HepG2 (cell line): Measurements from ENCODE around the gene BTBD7. TPM values are rescaled to one million over a fixed set of nuclear protein-coding genes. Genes with fewer than 3 reads are reported as not detected.

Experiments
- ATAC-seq: fragments of 200-7000 bp; cut with Tn5 transposase; 3 replicates; pipeline ENCODE4 v1.9.1; 2020; ENCODE audit warnings: mild to moderate bottlenecking, moderate library complexity
- BruUV-seq: library from RNA; stranded (reverse); fragments of 400-500 nt; replicated peaks from 2 replicates; lab custom pipeline; 2021; lab: Mats Ljungman, UMichigan
- CTCF ChIA-PET: fragments of 300-600 bp; formaldehyde crosslinking; extraction: SDS; loops from one replicate; lab custom pipeline; 2021; ENCODE audit warnings: low total read pairs, inconsistent platforms, low intra/inter-chr PET ratio; lab: Yijun Ruan, JAX
- POLR2A ChIA-PET: fragments of 350-600 bp; sonication (Branson Sonifier 250); formaldehyde crosslinking; loops from one replicate; lab custom pipeline; 2020; ENCODE audit warnings: antibody characterized with exemption, inconsistent platforms; lab: Yijun Ruan, JAX
- DNase-seq: peaks from one replicate; pipeline ENCODE4 v3.0.0-alpha.2; 2015; ENCODE audit warnings: low spot score
- FAIRE-seq: peaks from 3 replicates; lab custom pipeline; 2011; peaks lifted over from hg19 to GRCh38; lab: Jason Lieb, UNC
- H2AFZ ChIP-seq: one replicate; pipeline ENCODE4 v1.6.1; 2011; ENCODE audit warnings: low read length, inconsistent platforms
- H3K27ac ChIP-seq: fragments of 300-600 bp; 3 replicates; pipeline ENCODE4 v1.8.0; 2011; ENCODE audit warnings: mixed run types, mild to moderate bottlenecking, mixed read lengths, low read length, inconsistent platforms; ENCODE audit not compliant: insufficient read depth; ENCODE audit errors: extremely low read length
- H3K27me3 ChIP-seq, 2 experiments: fragments of 200-600 bp in 1 of 2; 2 replicates in 1 of 2; 3 replicates in 1 of 2; pipeline versions ENCODE4 v1.6.0 to v1.8.0; 2011; ENCODE audit warnings: low read length in 2 of 2, mild to moderate bottlenecking in 2 of 2, moderate library complexity in 2 of 2, inconsistent platforms in 1 of 2; ENCODE audit not compliant: insufficient read depth in 2 of 2, control insufficient read depth in 1 of 2
- H3K36me3 ChIP-seq, 2 experiments: fragments of 200-600 bp in 1 of 2; replicated peaks in 1 of 2; 2 replicates in 1 of 2; 3 replicates in 1 of 2; pipeline versions ENCODE4 v1.5.1 to v1.8.0; 2011; ENCODE audit warnings: low read length in 2 of 2, inconsistent platforms in 1 of 2; ENCODE audit not compliant: insufficient read depth in 2 of 2, control insufficient read depth in 1 of 2
- H3K4me1 ChIP-seq: 2 replicates; pipeline ENCODE4 v1.5.1; 2012; ENCODE audit warnings: low read length, inconsistent platforms; ENCODE audit not compliant: insufficient read depth
- H3K4me2 ChIP-seq: 2 replicates; pipeline ENCODE4 v1.6.0; 2011; ENCODE audit warnings: low read depth, low read length, inconsistent platforms
- H3K4me3 ChIP-seq, 3 experiments: fragments of 200-600 bp in 1 of 3; sonication (generic), shearing (Covaris generic) in 1 of 3; replicated peaks in 1 of 3; 2 replicates each; pipeline ENCODE4 v1.5.1; 2011 to 2016; ENCODE audit warnings: low read length in 3 of 3, inconsistent platforms in 2 of 3, low read depth in 2 of 3, mild to moderate bottlenecking in 2 of 3, control low read depth in 1 of 3, mixed read lengths in 1 of 3; ENCODE audit not compliant: insufficient read depth in 1 of 3
- H3K79me2 ChIP-seq: one replicate; pipeline ENCODE4 v1.6.1; 2011; ENCODE audit warnings: low read length, inconsistent platforms; ENCODE audit not compliant: insufficient read depth
- H3K9ac ChIP-seq: 2 replicates; pipeline ENCODE4 v1.6.0; 2011; ENCODE audit warnings: mild to moderate bottlenecking, low read depth, low read length, inconsistent platforms; ENCODE audit not compliant: insufficient read depth
- H3K9me3 ChIP-seq: 2 replicates; pipeline ENCODE4 v1.5.1; 2012; ENCODE audit warnings: mild to moderate bottlenecking, low read length
- H4K20me1 ChIP-seq: 2 replicates; pipeline ENCODE4 v1.6.0; 2011; ENCODE audit warnings: inconsistent platforms, mild to moderate bottlenecking, low read length, moderate library complexity; ENCODE audit not compliant: insufficient read depth
- HBP1 ChIP-seq: IDR thresholded peaks from 2 replicates; pipeline ENCODE4 v1.6.1; 2016; ENCODE audit warnings: low read depth, control low read depth
- MBNL3 ChIP-seq: fragments of 250-450 bp; sonication (Bioruptor Pico); conservative IDR thresholded peaks from 2 replicates; pipeline ENCODE4 v1.8.0; 2022; ENCODE audit warnings: mild to moderate bottlenecking, inconsistent platforms
- NR2F1 ChIP-seq, 2 experiments: fragments of 450-650 bp in 1 of 2; formaldehyde crosslinking in 1 of 2; IDR thresholded peaks; 2 replicates each; pipeline versions ENCODE4 v1.5.0 to v1.6.1; 2016 to 2020; ENCODE audit warnings: mild to moderate bottlenecking in 1 of 2, missing compliant biosample characterization in 1 of 2, missing genetic modification reagents in 1 of 2, moderate library complexity in 1 of 2
- TCF12 ChIP-seq, 2 experiments: fragments of 450-650 bp in 1 of 2; sonication (generic) in 1 of 2; formaldehyde crosslinking in 1 of 2; IDR thresholded peaks; 2 replicates each; pipeline versions ENCODE4 v1.6.1 to v1.8.0; 2017 to 2022; ENCODE audit warnings: antibody characterized with exemption in 1 of 2, mild to moderate bottlenecking in 1 of 2, missing genetic modification reagents in 1 of 2, moderate library complexity in 1 of 2
- ZBTB7A ChIP-seq: sonication (generic); formaldehyde crosslinking; IDR thresholded peaks from 2 replicates; pipeline ENCODE4 v1.8.0; 2022; ENCODE audit warnings: mild to moderate bottlenecking, missing genetic modification reagents
- ZNF20 ChIP-seq: sonication (generic); formaldehyde crosslinking; IDR thresholded peaks from 2 replicates; pipeline ENCODE4 v1.4.0; 2020; ENCODE audit warnings: mild to moderate bottlenecking, moderate library complexity, missing genetic modification reagents
- ZNF431 ChIP-seq: sonication (generic); formaldehyde crosslinking; IDR thresholded peaks from 2 replicates; pipeline ENCODE4 v1.9.0; 2022; ENCODE audit warnings: missing genetic modification reagents, low read depth, mild to moderate bottlenecking, borderline replicate concordance
- ZNF432 ChIP-seq: sonication (generic); formaldehyde crosslinking; IDR thresholded peaks from 2 replicates; pipeline ENCODE4 v1.5.0; 2020; ENCODE audit warnings: missing genetic modification reagents, mild to moderate bottlenecking, borderline replicate concordance
- in situ Hi-C: cut with HindIII; loops from 2 replicates; pipeline ENCODE4 v1.10.0; 2017; ENCODE audit warnings: low pct_unique_long_range_greater_than_20kb; ENCODE audit not compliant: extremely low pct_ligation_motif_present
- intact Hi-C: fragments of 100-400 bp; cut with micrococcal nuclease; formaldehyde crosslinking; loops from one replicate; pipeline ENCODE4 v1.10.0; 2022; ENCODE audit not compliant: unreplicated experiment
- polyA plus RNA-seq, 8 experiments: library from polyadenylated mRNA; depleted of rRNA in 3 of 8; stranded (reverse) in 7 of 8; unstranded in 1 of 8; fragments of >200 nt; fragmentation: Illumina TruSeq in 4 of 8; extraction: Trizol in 4 of 8; gene quantifications; 2 replicates each; pipeline versions ENCODE4 v1.2.1 to v1.2.3, GENCODE V29; 2011 to 2016; ENCODE audit warnings: low read depth in 4 of 8, missing spikeins in 1 of 8, mixed read lengths in 1 of 8; ENCODE audit not compliant: insufficient read depth in 1 of 8
- total RNA-seq, 5 experiments: library from RNA; depleted of rRNA; stranded (reverse); fragments of >200 nt; fragmentation: Illumina TruSeq; extraction: Trizol; gene quantifications; 2 replicates each; pipeline ENCODE4 v1.2.3, GENCODE V29; 2016; ENCODE audit warnings: low read depth in 1 of 5
- TF ChIP-seq, protein P1 (sequence below): IDR thresholded peaks from 2 replicates; pipeline ENCODE4 v1.6.1; 2018; ENCODE audit warnings: missing genetic modification reagents
- TF ChIP-seq, protein P2 (sequence below): sonication (generic); formaldehyde crosslinking; IDR thresholded peaks from 2 replicates; pipeline ENCODE4 v1.8.0; 2022; ENCODE audit warnings: low read depth, missing genetic modification reagents
- TF ChIP-seq, protein P3 (sequence below): sonication (generic); formaldehyde crosslinking; IDR thresholded peaks from 2 replicates; pipeline ENCODE4 v1.4.0; 2020; ENCODE audit warnings: missing genetic modification reagents

The BTBD7 gene
- total and polyA plus RNA-seq, 2 of the 13 experiments (the other 11 are each of a cell fraction or from before 2014, with no cell fraction given): 11.6 to 15.2 TPM

GRCh38 chr14:93315575-93315974, 17.3 kb downstream of the BTBD7 start:
- no peak for DNase-seq
- POLR2A ChIA-PET: no interaction called here
- no peaks in the 10 kb centered on the region for H3K27me3 ChIP-seq
- no peak overlapping the region for H3K27ac ChIP-seq
- no peak for FAIRE-seq
- CTCF ChIA-PET: no interaction called here
- no TSS peak for BruUV-seq
- in situ Hi-C loops (no loop called here), intact Hi-C loops (no loop called here)
- H3K4me3 ChIP-seq: no peak overlapping the region
- no peak overlapping the region for H3K4me2 ChIP-seq
- H3K9ac ChIP-seq: no peak overlapping the region
- no peak overlapping the region for H2AFZ ChIP-seq
- H3K36me3 ChIP-seq: no peaks in the 10 kb centered on the region
- no peaks in the 10 kb centered on the region for H3K9me3 ChIP-seq
- ATAC-seq: no peak
- H3K4me1 ChIP-seq: peaks cover 29% of the 10 kb centered on the region
- peaks cover 27% of the 10 kb centered on the region for H4K20me1 ChIP-seq
- H3K79me2 ChIP-seq: peaks cover 87% of the 10 kb centered on the region
- TF ChIP-seq TCF12 (IDR thresholded peaks at IDR 0.05) (no peak), TCF12 (CRISPR knock-in tag; IDR thresholded peaks at IDR 0.05) (no peak), MBNL3 (no peak), ZBTB7A (CRISPR knock-in tag) (no peak), ZNF431 (CRISPR knock-in tag) (no peak), HBP1 (CRISPR knock-in tag) (no peak), ZNF432 (CRISPR knock-in tag) (no peak), NR2F1 (CRISPR knock-in tag; IDR thresholded peaks at IDR 0.05) (no peak), ZNF20 (no peak)
- TF ChIP-seq, protein P1, sequence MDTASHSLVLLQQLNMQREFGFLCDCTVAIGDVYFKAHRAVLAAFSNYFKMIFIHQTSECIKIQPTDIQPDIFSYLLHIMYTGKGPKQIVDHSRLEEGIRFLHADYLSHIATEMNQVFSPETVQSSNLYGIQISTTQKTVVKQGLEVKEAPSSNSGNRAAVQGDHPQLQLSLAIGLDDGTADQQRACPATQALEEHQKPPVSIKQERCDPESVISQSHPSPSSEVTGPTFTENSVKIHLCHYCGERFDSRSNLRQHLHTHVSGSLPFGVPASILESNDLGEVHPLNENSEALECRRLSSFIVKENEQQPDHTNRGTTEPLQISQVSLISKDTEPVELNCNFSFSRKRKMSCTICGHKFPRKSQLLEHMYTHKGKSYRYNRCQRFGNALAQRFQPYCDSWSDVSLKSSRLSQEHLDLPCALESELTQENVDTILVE (CRISPR knock-in tag): no peak
- TF ChIP-seq, protein P2, sequence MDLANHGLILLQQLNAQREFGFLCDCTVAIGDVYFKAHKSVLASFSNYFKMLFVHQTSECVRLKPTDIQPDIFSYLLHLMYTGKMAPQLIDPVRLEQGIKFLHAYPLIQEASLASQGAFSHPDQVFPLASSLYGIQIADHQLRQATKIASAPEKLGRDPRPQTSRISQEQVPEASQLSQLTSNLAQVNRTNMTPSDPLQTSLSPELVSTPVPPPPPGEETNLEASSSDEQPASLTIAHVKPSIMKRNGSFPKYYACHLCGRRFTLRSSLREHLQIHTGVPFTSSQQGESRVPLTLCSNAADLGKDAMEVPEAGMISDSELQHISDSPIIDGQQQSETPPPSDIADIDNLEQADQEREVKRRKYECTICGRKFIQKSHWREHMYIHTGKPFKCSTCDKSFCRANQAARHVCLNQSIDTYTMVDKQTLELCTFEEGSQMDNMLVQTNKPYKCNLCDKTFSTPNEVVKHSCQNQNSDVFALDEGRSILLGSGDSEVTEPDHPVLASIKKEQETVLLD (CRISPR knock-in tag): no peak
- TF ChIP-seq, protein P3, sequence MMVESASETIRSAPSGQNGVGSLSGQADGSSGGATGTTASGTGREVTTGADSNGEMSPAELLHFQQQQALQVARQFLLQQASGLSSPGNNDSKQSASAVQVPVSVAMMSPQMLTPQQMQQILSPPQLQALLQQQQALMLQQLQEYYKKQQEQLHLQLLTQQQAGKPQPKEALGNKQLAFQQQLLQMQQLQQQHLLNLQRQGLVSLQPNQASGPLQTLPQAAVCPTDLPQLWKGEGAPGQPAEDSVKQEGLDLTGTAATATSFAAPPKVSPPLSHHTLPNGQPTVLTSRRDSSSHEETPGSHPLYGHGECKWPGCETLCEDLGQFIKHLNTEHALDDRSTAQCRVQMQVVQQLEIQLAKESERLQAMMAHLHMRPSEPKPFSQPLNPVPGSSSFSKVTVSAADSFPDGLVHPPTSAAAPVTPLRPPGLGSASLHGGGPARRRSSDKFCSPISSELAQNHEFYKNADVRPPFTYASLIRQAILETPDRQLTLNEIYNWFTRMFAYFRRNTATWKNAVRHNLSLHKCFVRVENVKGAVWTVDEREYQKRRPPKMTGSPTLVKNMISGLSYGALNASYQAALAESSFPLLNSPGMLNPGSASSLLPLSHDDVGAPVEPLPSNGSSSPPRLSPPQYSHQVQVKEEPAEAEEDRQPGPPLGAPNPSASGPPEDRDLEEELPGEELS (CRISPR knock-in tag): no peak
